Coronary artery (tissue), 2 donors: ENCODE data around the gene TSKU.

Source experiments
- DNase-seq: peaks from one replicate; pipeline ENCODE4 v3.0.0-alpha.2; 2017; ENCODE audit warnings: low spot score
- H3K27ac ChIP-seq, 2 donors: fragments of 200-600 bp; sonication (generic); one replicate each; pipeline ENCODE4 v1.5.1; 2016 to 2019
- H3K4me3 ChIP-seq: fragments of 200-600 bp; sonication (generic); 2 replicates; pipeline ENCODE4 v1.5.1; 2016; ENCODE audit warnings: mild to moderate bottlenecking, moderate library complexity
- CTCF ChIP-seq: fragments of 200-600 bp; sonication (generic); IDR thresholded peaks from one replicate; pipeline ENCODE4 v1.5.1; 2019; ENCODE audit warnings: antibody characterized with exemption

The TSKU gene

GRCh38 chr11:76801736-76802135 lies 18.6 kb downstream of the TSKU start:
- TF ChIP-seq CTCF = no peak
- Histone ChIP-seq H3K4me3 (no peak overlapping the region), H3K27ac (peak overlapping the region in 1 of 2 donors; percentile 7)
- DNase-seq = no peak

- no peak for TF ChIP-seq CTCF
- Histone ChIP-seq H3K27ac (no peak overlapping the region), H3K4me3 (no peak overlapping the region)
- peak; percentile 40 for DNase-seq
These were observed 19.0 kb downstream of the TSKU start for GRCh38 chr11:76802151-76802550.

- peak; percentile 72 for DNase-seq
- Histone ChIP-seq H3K4me3 (no peak overlapping the region), H3K27ac (peak overlapping the region; percentile 12 to 74)
- TF ChIP-seq CTCF = no peak
These were observed 19.5 kb downstream of the TSKU start for GRCh38 chr11:76802621-76803020.

GRCh38 chr11:76803023-76803422 lies 19.9 kb downstream of the TSKU start:
- no peak for TF ChIP-seq CTCF
- Histone ChIP-seq H3K27ac (peak overlapping the region; percentile 12 to 74), H3K4me3 (no peak overlapping the region)
- DNase-seq = peak; percentile 79

- Histone ChIP-seq H3K27ac (peak overlapping the region in 1 of 2 donors; percentile 39), H3K4me3 (no peak overlapping the region)
- peak; percentile 73 for DNase-seq
- TF ChIP-seq CTCF = no peak
These were observed 20.9 kb downstream of the TSKU start for GRCh38 chr11:76803811-76804600.

GRCh38 chr11:76805206-76805913 lies 22.2 kb downstream of the TSKU start:
- H3K27ac ChIP-seq = peak overlapping the region in 1 of 2 donors; percentile 25
- peak; percentile 68 for DNase-seq
- no peak for TF ChIP-seq CTCF

More at GRCh38 chr11:76805206-76805913, 22.2 kb downstream of the TSKU start:
- H3K4me3 ChIP-seq = no peak overlapping the region
